ENCODE measurements around the gene STPG3.

STPG3 gene

GRCh38 chr9:137227853-137228505, 23.1 kb upstream of the STPG3 start:
- Histone ChIP-seq H3K9me3 (ENCODE audit: insufficient read depth, low read length) (no peaks in the 10 kb centered on the region), H3K4me3 (ENCODE audit: insufficient read length, low read depth) (no peak overlapping the region), H3K27me3 (ENCODE audit: insufficient read depth, insufficient read length) (peaks cover 2% of the 10 kb centered on the region), H3K36me3 (ENCODE audit: insufficient read depth, insufficient read length, low read length) (no peaks in the 10 kb centered on the region), H3K9ac (ENCODE audit: insufficient read length, low read depth) (peak overlapping the region; percentile 56), H3K4me1 (ENCODE audit: insufficient read depth, insufficient read length) (peaks cover 35% of the 10 kb centered on the region)
- DNase-seq (ENCODE audit: low read depth, low spot score), result no peak
- no peak for TF ChIP-seq YY1 (IDR thresholded peaks at IDR 0.05; ENCODE audit: insufficient read depth, insufficient read length)
- no peak for TF ChIP-seq SUZ12 (IDR thresholded peaks at IDR 0.05; ENCODE audit: extremely low read depth, insufficient read depth, insufficient read length)
- TF ChIP-seq ZNF274 (IDR thresholded peaks at IDR 0.05; ENCODE audit: low read depth, low read length), result no peak

GRCh38 chr9:137228506-137228967, 22.5 kb upstream of the STPG3 start:
- H3K4me1 ChIP-seq (ENCODE audit: insufficient read depth, insufficient read length), result peaks cover 38% of the 10 kb centered on the region
- H3K9me3 ChIP-seq (ENCODE audit: insufficient read depth, low read length), result no peaks in the 10 kb centered on the region
- no peaks in the 10 kb centered on the region for H3K36me3 ChIP-seq (ENCODE audit: insufficient read depth, insufficient read length, low read length)
- no peaks in the 10 kb centered on the region for H3K27me3 ChIP-seq (ENCODE audit: insufficient read depth, insufficient read length)
- no peak for DNase-seq (ENCODE audit: low read depth, low spot score)
- TF ChIP-seq YY1 (IDR thresholded peaks at IDR 0.05; ENCODE audit: insufficient read depth, insufficient read length) (no peak), ZNF274 (IDR thresholded peaks at IDR 0.05; ENCODE audit: low read depth, low read length) (no peak), SUZ12 (IDR thresholded peaks at IDR 0.05; ENCODE audit: extremely low read depth, insufficient read depth, insufficient read length) (no peak)
- H3K9ac ChIP-seq (ENCODE audit: insufficient read length, low read depth), result peak overlapping the region; percentile 56
- H3K4me3 ChIP-seq (ENCODE audit: insufficient read length, low read depth), result no peak overlapping the region

- Histone ChIP-seq H3K36me3 (ENCODE audit: insufficient read depth, insufficient read length, low read length) (no peaks in the 10 kb centered on the region), H3K9me3 (ENCODE audit: insufficient read depth, low read length) (no peaks in the 10 kb centered on the region), H3K4me1 (ENCODE audit: insufficient read depth, insufficient read length) (peaks cover 41% of the 10 kb centered on the region), H3K27me3 (ENCODE audit: insufficient read depth, insufficient read length) (no peaks in the 10 kb centered on the region), H3K4me3 (ENCODE audit: insufficient read length, low read depth) (no peak overlapping the region), H3K9ac (ENCODE audit: insufficient read length, low read depth) (peak overlapping the region; percentile 33)
- no peak for TF ChIP-seq ZNF274 (IDR thresholded peaks at IDR 0.05; ENCODE audit: low read depth, low read length)
- no peak for DNase-seq (ENCODE audit: low read depth, low spot score)
Measured at GRCh38 chr9:137228968-137229896, 21.9 kb upstream of the STPG3 start.

GRCh38 chr9:137229903-137230704, 21.0 kb upstream of the STPG3 start:
- peak overlapping the region; percentile 36 for H3K9ac ChIP-seq (ENCODE audit: insufficient read length, low read depth)
- no peak overlapping the region for H3K4me3 ChIP-seq (ENCODE audit: insufficient read length, low read depth)

GRCh38 chr9:137230705-137231371, 20.2 kb upstream of the STPG3 start, which contains the start of gene SLC34A3:
SLC34A3 (plus strand) TSS chr9:137230901; CDS start chr9:137231703, 802 bp downstream.
- H3K27me3 ChIP-seq (ENCODE audit: insufficient read depth, insufficient read length), result no peaks in the 10 kb centered on the region
- DNase-seq (ENCODE audit: low read depth, low spot score), result no peak

More at GRCh38 chr9:137229903-137230704, 21.0 kb upstream of the STPG3 start:
- Histone ChIP-seq H3K36me3 (ENCODE audit: insufficient read depth, insufficient read length, low read length) (no peaks in the 10 kb centered on the region), H3K27me3 (ENCODE audit: insufficient read depth, insufficient read length) (no peaks in the 10 kb centered on the region), H3K4me1 (ENCODE audit: insufficient read depth, insufficient read length) (peaks cover 41% of the 10 kb centered on the region), H3K9me3 (ENCODE audit: insufficient read depth, low read length) (no peaks in the 10 kb centered on the region)
- TF ChIP-seq ZNF274 (IDR thresholded peaks at IDR 0.05; ENCODE audit: low read depth, low read length), result no peak
- no peak for TF ChIP-seq YY1 (IDR thresholded peaks at IDR 0.05; ENCODE audit: insufficient read depth, insufficient read length)
- no peak for DNase-seq (ENCODE audit: low read depth, low spot score)

GRCh38 chr9:137231372-137232039, 19.6 kb upstream of the STPG3 start:
- no peak for DNase-seq (ENCODE audit: low read depth, low spot score)
- no peak overlapping the region for H3K9ac ChIP-seq (ENCODE audit: insufficient read length, low read depth)
- H3K4me1 ChIP-seq (ENCODE audit: insufficient read depth, insufficient read length), result peaks cover 48% of the 10 kb centered on the region
- peaks cover 3% of the 10 kb centered on the region for H3K36me3 ChIP-seq (ENCODE audit: insufficient read depth, insufficient read length, low read length)
- no peak overlapping the region for H3K4me3 ChIP-seq (ENCODE audit: insufficient read length, low read depth)
- H3K27me3 ChIP-seq (ENCODE audit: insufficient read depth, insufficient read length), result no peaks in the 10 kb centered on the region
- TF ChIP-seq ZNF274 (IDR thresholded peaks at IDR 0.05; ENCODE audit: low read depth, low read length), result no peak
- no peak for TF ChIP-seq SUZ12 (IDR thresholded peaks at IDR 0.05; ENCODE audit: extremely low read depth, insufficient read depth, insufficient read length)
- no peak for TF ChIP-seq YY1 (IDR thresholded peaks at IDR 0.05; ENCODE audit: insufficient read depth, insufficient read length)
- H3K9me3 ChIP-seq (ENCODE audit: insufficient read depth, low read length), result no peaks in the 10 kb centered on the region

More at GRCh38 chr9:137230705-137231371, 20.2 kb upstream of the STPG3 start, which contains the start of gene SLC34A3:
- TF ChIP-seq ZNF274 (IDR thresholded peaks at IDR 0.05; ENCODE audit: low read depth, low read length) (no peak), YY1 (IDR thresholded peaks at IDR 0.05; ENCODE audit: insufficient read depth, insufficient read length) (no peak), SUZ12 (IDR thresholded peaks at IDR 0.05; ENCODE audit: extremely low read depth, insufficient read depth, insufficient read length) (no peak)
- Histone ChIP-seq H3K4me3 (ENCODE audit: insufficient read length, low read depth) (no peak within 1 kb of the TSS), H3K9me3 (ENCODE audit: insufficient read depth, low read length) (no peaks in the 10 kb centered on the region), H3K4me1 (ENCODE audit: insufficient read depth, insufficient read length) (peaks cover 45% of the 10 kb centered on the region), H3K9ac (ENCODE audit: insufficient read length, low read depth) (peak within 1 kb of the TSS; percentile 36), H3K36me3 (ENCODE audit: insufficient read depth, insufficient read length, low read length) (peaks cover 3% of the 10 kb centered on the region)
